Measurements from ENCODE around the gene EPB41L3. TPM values are rescaled to one million over a fixed set of nuclear protein-coding genes. Genes with fewer than 3 reads are reported as not detected.

EPB41L3 gene
- total and polyA plus RNA-seq, 2 experiments from 2014 or later = 8.0 to 11.7 TPM

- no peak overlapping the region for H3K27ac Mint-ChIP-seq
Measured at GRCh38 chr18:5496305-5496704, 47.5 kb downstream of the EPB41L3 start.

More at GRCh38 chr18:5496305-5496704, 47.5 kb downstream of the EPB41L3 start:
- Mint-ChIP-seq H3K4me3 (no peak overlapping the region), H3K9me3 (no peaks in the 10 kb centered on the region), H3K27me3 (ENCODE audit: insufficient read depth, low read depth, poor library complexity) (no peaks in the 10 kb centered on the region), H3K36me3 (ENCODE audit: low read depth) (no peaks in the 10 kb centered on the region), H3K4me1 (no peaks in the 10 kb centered on the region)
- DNase-seq (ENCODE audit: low spot score) = no peak
- no peaks in the 10 kb centered on the region for H3F3A ChIP-seq (replicated peaks; ENCODE audit: low read depth)
- no peak overlapping the region for H3K4me3 ChIP-seq
- H3K36me3 ChIP-seq (ENCODE audit: insufficient read depth) = no peaks in the 10 kb centered on the region
- H2AFZ ChIP-seq = no peak overlapping the region
- no peaks in the 10 kb centered on the region for H3K79me2 ChIP-seq (replicated peaks; ENCODE audit: insufficient read depth)
- TF ChIP-seq ZNF462 (CRISPR knock-in tag; IDR thresholded peaks at IDR 0.05) = no peak
- TF ChIP-seq STAT1 (IDR thresholded peaks at IDR 0.05; ENCODE audit: unreplicated experiment) = no peak
- TF ChIP-seq, protein P1, sequence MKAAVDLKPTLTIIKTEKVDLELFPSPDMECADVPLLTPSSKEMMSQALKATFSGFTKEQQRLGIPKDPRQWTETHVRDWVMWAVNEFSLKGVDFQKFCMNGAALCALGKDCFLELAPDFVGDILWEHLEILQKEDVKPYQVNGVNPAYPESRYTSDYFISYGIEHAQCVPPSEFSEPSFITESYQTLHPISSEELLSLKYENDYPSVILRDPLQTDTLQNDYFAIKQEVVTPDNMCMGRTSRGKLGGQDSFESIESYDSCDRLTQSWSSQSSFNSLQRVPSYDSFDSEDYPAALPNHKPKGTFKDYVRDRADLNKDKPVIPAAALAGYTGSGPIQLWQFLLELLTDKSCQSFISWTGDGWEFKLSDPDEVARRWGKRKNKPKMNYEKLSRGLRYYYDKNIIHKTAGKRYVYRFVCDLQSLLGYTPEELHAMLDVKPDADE (IDR thresholded peaks at IDR 0.05) = no peak
- TF ChIP-seq ZNF114 (CRISPR knock-in tag; IDR thresholded peaks at IDR 0.05) = no peak
- no peak for TF ChIP-seq CREB1 (CRISPR knock-in tag; IDR thresholded peaks at IDR 0.05; ENCODE audit: low read depth)
- TF ChIP-seq EZH2 (IDR thresholded peaks at IDR 0.05; ENCODE audit: low read depth, unreplicated experiment) = no peak
- TF ChIP-seq POLR2AphosphoS5 (IDR thresholded peaks at IDR 0.05; ENCODE audit: low read depth) = no peak
- TF ChIP-seq CTCF (conservative IDR thresholded peaks at IDR 0.05; ENCODE audit: low read depth in 2 of 2) = no peak
- TF ChIP-seq JUNB (IDR thresholded peaks at IDR 0.05; ENCODE audit: unreplicated experiment) = no peak
- TF ChIP-seq REST (IDR thresholded peaks at IDR 0.05; ENCODE audit: unreplicated experiment) = no peak
- TF ChIP-seq NANOG (IDR thresholded peaks at IDR 0.05; ENCODE audit: borderline replicate concordance) = no peak
- no peak for TF ChIP-seq ZNF331 (CRISPR knock-in tag; IDR thresholded peaks at IDR 0.05; ENCODE audit: low read depth)
- no peak for TF ChIP-seq EZH2phosphoT487 (IDR thresholded peaks at IDR 0.05; ENCODE audit: unreplicated experiment)
- H3K4me1 ChIP-seq (ENCODE audit: insufficient read depth) = no peaks in the 10 kb centered on the region
- no peak for ATAC-seq
- no peak overlapping the region for H3K27ac ChIP-seq (ENCODE audit: low read depth)
- no peak overlapping the region for H3K4me2 ChIP-seq
- H3K27me3 ChIP-seq (ENCODE audit: insufficient read depth) = no peaks in the 10 kb centered on the region
- no peaks in the 10 kb centered on the region for H4K20me1 ChIP-seq (replicated peaks; ENCODE audit: insufficient read depth)
- no peaks in the 10 kb centered on the region for H3K9me2 ChIP-seq (ENCODE audit: insufficient read depth)
